HT1080 (cell line): Measurements from ENCODE around the gene UBE2V1. TPM values are rescaled to one million over a fixed set of nuclear protein-coding genes. Genes with fewer than 3 reads are reported as not detected.
"Not testable (repeated sequence)": the region's sequence is repeated elsewhere in the genome, so short reads cannot be mapped to it uniquely, and the experiment has no call there.

Source experiments
- DNase-seq: peaks from one replicate; pipeline ENCODE4 v3.0.0-alpha.2; 2015; ENCODE audit warnings: low read depth
- total RNA-seq: library from RNA; depleted of rRNA; stranded (reverse); fragments of >200 nt; shearing (Covaris generic); gene quantifications from 2 replicates; pipeline ENCODE4 v1.2.3, GENCODE V29; 2014

Gene UBE2V1
- total RNA-seq, 1 experiment from 2014 or later = 66.9 TPM

- peak; percentile 96 for DNase-seq
Observed at GRCh38 chr20:50115591-50116367, 2.8 kb upstream of the UBE2V1 start.

- DNase-seq = no peak
Observed at GRCh38 chr20:50115041-50115512, 2.1 kb upstream of the UBE2V1 start.

GRCh38 chr20:50113420-50114224 lies 672 bp upstream of the UBE2V1 start:
- DNase-seq = no peak

GRCh38 chr20:50111829-50112495 lies 988 bp downstream of the UBE2V1 start:
- DNase-seq = no peak

DNA sequence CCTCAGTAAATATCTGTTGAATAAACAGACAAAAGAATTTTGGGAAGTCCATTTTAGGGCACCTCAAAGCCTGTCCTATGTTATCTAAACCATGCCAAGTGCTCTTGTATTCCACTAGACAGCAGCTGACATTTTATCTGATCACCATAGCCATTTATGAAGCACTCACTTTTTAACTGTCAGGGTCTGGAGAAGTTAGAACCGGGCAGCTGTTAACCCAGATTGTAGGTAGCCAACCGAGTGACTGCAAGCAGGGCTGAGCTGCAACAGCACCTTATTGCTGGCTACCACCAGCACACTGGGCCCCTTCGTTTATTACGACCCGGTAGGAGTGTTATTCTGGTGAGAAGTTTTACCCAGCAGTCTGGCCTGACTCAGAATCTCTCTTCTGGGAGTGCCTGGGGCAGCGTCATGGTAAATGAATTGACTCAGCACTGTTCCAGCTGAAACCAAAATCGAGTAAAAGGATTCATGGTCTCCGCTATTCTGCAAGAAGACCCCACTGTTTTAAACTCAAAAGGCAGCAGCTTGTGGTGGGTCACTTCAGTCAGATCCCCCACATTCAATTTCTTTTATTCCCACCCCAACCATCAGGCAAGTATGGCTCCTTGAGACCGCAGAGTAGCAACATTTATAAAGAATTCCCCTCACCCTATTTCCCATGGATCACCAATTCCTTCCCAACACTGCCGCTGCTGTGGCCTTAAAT lies 1.7 kb downstream of the UBE2V1 start:
- peak; percentile 44 for DNase-seq

DNA sequence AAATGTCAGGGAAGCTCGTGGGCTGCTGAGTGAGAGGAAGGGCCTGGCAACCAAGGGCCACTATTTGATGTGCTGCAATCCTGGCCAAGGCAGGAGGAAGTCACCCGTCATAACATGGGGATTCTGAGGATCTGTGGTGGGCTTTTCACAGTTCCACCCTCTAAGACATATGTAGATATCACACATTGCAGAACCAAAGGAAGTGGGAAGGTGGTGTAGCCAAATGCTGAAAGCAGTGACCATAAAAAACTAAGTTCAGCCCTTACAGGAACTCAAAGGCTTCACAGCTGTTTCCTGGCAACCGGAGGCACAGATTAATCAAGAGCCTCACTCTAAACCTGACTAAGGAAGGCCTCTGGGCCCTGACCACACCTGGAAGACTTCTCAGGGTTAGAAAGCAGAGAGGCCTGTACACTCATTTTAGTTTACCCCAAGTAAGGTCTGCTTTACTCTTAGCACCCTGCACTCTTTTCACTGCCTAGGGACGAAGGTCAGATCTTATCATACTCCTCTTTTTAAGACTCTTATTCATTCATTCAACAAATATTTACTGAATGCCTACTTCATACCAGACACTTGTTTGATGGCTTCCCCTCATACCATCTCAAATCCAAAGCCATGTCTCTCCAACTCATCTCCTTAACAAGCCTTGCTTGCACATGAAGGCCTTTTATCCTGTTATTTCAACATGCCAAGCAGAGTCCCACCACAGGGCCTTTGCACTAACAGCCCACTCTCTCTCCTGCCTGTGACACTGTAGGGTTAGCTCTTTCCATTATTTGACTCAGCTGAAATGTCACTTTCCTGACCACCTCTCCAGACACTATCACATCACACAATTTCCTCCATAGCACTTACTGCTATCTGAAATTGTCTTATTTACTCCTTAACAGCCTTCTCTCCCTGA lies 2.6 kb downstream of the UBE2V1 start:
- DNase-seq = peak; percentile 31

GRCh38 chr20:50108556-50109235 lies 4.3 kb downstream of the UBE2V1 start:
- DNase-seq = no peak

DNA sequence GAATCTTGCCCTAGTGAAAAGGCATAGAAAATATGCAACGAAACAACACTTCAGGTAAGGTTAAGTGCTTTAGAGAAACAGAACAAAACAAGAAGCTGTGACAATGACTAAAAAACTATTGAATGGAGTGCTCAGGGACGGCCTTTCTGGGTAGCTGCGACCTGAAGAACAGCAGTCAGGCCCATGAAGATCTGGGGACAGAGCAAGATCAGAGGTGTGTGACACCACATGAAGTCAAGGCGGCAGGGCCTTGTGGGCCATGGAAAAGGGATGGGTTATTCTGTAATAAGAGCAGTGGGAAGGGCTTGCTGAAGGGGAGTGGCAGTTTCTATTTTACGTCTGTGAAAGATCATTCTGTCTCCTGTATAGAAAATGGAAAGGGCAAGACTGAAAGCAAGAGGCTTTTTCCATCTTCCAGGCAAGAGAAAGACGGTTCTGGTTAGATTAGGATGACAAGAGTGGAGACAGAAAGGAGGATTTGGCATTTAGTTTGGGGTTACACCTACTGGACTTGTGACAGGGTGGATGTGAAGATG lies 5.1 kb downstream of the UBE2V1 start:
- DNase-seq = no peak

GRCh38 chr20:50107086-50107660 lies 5.8 kb downstream of the UBE2V1 start:
- DNase-seq = no peak

GRCh38 chr20:50106669-50107068 lies 6.3 kb downstream of the UBE2V1 start:
- DNase-seq = not testable (repeated sequence)

GRCh38 chr20:50103464-50104107 lies 9.4 kb downstream of the UBE2V1 start:
- DNase-seq = peak; percentile 91

DNA sequence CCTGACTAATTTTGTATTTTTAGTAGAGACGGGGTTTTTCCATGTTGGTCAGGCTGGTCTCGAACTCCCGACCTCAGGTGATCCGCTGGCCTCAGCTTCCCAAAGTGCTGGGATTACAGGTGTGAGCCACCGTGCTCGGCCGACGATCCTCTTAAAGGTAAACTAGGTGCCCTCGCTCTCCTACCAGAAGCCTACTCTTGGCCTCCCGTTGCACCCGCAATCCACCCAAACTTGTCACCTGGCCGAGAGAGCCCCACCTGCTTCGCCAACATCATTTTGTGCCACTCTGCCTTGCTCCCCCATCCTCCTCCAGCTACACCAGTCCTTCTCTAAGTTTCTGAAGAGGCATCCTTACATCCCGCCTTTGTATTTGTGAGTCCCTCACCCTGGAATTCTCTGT lies 10.4 kb downstream of the UBE2V1 start:
- not testable (repeated sequence) for DNase-seq

GRCh38 chr20:50101887-50102286 lies 11.1 kb downstream of the UBE2V1 start:
- DNase-seq = no peak

DNA sequence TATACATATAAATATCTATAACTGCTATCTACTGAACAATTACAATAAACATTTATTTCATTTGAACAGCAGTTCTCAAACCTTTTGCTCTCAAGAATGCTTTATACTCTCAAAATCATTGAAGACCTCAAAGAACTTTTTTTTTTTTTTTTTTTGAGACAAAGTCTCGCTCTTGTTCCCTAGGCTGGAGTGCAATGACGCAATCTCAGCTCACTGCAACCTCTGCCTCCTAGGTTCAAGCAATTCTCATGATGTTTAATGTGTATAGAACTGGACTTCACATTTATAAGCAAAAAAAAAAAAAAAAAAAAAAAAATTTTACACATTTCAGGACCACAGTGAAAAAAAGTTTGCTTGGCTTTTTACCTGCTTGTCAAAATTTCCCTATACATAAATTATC lies 11.7 kb downstream of the UBE2V1 start:
- no peak for DNase-seq

- DNase-seq = no peak
Observed at GRCh38 chr20:50100552-50100951, 12.4 kb downstream of the UBE2V1 start.

DNA sequence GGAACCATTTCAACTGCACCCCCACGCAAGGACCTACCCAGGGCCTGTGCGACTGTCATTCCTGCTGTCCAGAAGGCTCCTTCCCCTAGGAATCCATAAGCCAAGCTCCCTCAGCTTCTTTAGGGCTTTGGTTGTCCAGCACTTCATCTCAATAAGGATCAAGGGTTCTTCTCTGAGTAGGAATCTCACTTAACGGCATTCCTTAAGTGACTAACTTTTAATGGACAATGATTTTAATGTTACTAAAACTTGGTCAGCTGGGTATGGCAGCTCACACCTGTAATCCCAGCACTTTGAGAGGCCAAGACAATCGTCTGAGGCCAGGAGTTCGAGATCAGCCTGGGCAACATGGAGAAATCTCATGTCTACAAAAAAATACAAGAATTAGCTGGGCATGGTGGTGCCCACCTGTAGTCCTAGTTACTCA lies 13.4 kb downstream of the UBE2V1 start:
- no peak for DNase-seq

GRCh38 chr20:50099113-50099512 lies 13.8 kb downstream of the UBE2V1 start:
- no peak for DNase-seq

GRCh38 chr20:50098259-50098658 lies 14.7 kb downstream of the UBE2V1 start:
- no peak for DNase-seq
